Iris pigment epithelial cell (primary cell): Measurements from ENCODE around the gene KCNJ9.
"Not testable (repeated sequence)": the region's sequence is repeated elsewhere in the genome, so short reads cannot be mapped to it uniquely, and the experiment has no call there.

Experiments used
- DNase-seq: peaks from one replicate; pipeline ENCODE4 v3.0.0-alpha.2; 2011; ENCODE audit warnings: low read depth

The KCNJ9 gene

DNA sequence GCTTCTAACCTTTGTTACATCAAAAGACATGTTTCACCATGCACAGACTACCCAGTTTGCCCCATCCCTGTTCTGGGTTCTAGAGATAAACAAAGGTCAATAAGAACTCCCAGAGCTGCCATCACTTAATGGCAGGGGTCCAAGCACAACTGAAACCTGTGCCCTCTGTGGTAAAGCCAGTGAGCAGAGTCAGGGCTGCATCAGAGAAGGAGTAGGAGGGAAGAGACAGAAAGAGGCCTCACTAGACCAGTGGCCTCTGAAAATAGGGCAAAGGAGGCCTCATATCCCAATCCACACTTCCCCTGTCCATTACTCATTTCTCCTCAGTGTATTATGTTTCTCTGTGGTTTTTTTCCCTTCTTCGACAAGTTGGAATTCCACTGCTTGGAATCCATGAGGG, 44.4 kb downstream of the KCNJ9 start:
- DNase-seq: peak; percentile 17

GRCh38 chr1:160126342-160126741, 45.0 kb downstream of the KCNJ9 start:
- not testable (repeated sequence) for DNase-seq

GRCh38 chr1:160127381-160127780, 46.0 kb downstream of the KCNJ9 start:
- no peak for DNase-seq

GRCh38 chr1:160127865-160128523, 46.7 kb downstream of the KCNJ9 start:
- peak; percentile 48 for DNase-seq

DNA sequence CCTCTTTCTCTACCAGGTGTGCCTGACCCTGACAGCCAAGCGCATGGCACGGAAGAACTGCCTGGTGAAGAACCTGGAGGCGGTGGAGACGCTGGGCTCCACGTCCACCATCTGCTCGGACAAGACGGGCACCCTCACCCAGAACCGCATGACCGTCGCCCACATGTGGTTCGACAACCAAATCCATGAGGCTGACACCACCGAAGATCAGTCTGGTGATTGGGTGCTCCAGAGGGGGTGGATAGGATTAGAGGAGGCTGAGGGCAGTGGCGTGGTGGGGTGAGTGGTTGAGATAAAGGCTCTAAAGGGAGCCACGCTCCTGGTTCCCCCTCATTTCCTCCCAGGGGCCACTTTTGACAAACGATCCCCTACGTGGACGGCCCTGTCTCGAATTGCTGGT, 47.3 kb downstream of the KCNJ9 start:
- no peak for DNase-seq

GRCh38 chr1:160129046-160129445, 47.7 kb downstream of the KCNJ9 start:
- DNase-seq: peak; percentile 15

GRCh38 chr1:160129558-160129957, 48.2 kb downstream of the KCNJ9 start:
- no peak for DNase-seq

- DNase-seq: no peak
These were observed 48.6 kb downstream of the KCNJ9 start for GRCh38 chr1:160129966-160130365.

DNA sequence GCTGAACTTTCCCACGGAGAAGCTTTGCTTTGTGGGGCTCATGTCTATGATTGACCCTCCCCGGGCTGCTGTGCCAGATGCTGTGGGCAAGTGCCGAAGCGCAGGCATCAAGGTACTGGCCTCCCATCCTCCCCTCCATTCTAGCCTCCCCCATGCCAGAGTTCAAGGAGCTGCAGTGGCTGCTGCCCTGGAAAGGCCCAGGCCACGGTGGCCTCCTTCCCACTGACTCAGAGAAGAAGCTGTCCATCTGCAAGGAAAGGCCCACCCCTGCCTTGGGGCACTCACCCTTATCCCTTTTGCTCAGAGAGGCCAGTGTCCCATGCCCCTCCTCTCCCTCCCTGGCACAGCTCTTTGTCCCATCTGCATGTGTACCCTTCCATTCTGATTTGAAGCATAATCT, 49.1 kb downstream of the KCNJ9 start:
- no peak for DNase-seq

DNA sequence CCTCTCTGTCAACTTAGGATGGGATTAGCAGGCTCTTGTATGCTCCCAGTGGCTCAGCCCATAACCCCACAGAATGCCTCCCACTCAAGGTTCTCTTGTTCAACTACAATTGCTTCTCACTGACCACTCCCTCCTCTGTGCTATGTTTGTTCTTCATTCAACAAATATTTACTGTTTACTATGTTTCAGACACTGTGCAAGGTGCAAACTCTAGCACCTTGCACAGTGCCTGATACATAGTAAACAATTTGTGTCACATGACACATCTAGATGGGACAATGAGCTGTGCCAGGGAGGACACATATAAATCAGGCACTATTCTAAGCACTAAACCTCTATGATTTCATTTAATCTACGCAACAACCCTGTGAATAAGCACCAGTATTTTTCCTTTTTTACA, 49.6 kb downstream of the KCNJ9 start:
- DNase-seq: no peak

DNA sequence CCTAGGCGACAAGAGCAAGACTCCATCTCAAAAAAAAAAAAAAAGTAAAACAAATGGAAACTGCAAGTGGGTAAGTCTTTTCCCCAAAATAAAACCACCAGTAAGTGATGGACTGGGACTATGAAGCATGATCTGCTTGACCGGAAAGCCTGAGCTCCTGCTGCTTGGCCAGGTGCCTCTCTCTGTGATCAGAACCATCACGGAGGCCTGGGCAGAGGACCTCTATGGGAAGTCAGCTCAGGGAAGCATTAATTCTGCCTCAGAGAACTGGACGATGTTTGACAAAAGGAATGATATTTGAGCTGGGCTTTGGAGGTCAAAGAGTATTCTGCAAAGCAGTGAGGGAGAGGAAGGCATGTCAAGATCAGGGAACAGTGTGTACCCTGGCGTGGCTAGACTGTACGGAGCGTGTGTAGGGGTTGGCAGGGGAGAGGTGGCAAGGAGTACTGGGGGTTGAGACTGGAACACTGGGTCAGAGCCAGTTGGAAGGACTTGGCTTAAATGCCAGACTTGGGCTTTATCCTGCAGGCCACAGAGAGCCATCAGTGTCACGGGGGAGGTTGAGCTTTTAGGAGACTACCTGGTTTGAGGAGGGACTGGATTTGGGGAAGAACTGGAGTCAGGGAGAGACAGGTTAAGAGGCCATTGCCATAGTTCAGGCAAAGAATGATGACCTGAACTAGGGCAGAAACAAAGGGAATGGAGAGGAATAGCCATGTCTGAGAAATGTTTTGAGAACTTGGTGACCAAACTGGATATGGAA, 50.6 kb downstream of the KCNJ9 start:
- no peak for DNase-seq

DNA sequence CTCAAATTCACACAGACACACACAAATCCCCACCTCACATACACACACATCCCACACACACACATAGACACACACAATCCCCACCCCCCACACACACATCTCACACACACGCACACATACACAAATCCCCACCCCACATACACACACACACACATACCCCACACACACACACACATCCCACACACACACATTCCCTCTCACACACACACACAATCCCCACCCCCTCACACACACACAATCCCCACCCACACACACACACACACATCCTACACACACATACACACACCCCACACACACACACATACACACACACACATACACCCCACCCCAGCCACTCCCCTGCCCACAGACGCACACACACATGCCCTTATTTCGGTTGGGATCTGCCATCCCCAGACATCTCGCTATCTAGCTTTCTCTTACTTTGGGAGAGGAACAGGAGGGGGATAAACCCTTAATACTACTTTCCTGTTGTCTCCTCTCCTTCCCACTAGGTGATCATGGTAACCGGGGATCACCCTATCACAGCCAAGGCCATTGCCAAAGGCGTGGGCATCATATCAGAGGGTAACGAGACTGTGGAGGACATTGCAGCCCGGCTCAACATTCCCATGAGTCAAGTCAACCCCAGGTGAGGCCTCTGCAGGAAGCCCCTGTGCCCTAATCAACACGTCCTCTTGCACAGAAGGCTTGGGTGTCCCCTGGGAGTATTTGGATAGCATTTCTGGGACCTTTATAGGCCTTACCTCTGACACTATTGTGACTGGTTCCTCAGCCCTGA, 52.8 kb downstream of the KCNJ9 start:
- DNase-seq: no peak

GRCh38 chr1:160134791-160135572, 53.6 kb downstream of the KCNJ9 start:
- no peak for DNase-seq

DNA sequence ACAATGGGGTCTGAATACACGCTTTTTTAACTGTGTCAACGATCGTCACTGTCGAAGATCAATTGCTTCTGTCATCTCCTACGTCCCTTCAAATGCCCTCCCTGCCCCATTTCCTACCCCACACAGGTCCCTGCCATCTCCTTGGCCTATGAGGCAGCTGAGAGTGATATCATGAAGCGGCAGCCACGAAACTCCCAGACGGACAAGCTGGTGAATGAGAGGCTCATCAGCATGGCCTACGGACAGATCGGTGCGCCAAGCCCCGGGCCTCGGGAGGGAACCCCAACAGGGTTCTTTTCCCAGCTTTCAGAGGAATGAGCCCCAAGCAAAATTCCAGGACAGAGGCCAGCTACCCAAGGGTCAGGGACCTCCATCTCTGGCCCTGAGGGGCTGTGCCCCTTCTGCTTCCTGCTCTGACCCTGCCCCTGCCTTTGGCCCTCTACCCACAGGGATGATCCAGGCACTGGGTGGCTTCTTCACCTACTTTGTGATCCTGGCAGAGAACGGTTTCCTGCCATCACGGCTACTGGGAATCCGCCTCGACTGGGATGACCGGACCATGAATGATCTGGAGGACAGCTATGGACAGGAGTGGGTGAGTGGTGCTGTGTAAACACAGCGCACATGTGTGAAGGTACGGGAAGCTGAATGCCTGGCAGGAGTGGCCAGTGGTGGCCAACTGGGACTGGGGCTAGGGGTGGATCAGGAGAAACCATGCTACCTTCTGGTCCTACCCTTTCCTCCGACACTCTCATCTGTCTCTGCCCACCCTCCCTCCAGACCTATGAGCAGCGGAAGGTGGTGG, 55.0 kb downstream of the KCNJ9 start:
- no peak for DNase-seq

DNA sequence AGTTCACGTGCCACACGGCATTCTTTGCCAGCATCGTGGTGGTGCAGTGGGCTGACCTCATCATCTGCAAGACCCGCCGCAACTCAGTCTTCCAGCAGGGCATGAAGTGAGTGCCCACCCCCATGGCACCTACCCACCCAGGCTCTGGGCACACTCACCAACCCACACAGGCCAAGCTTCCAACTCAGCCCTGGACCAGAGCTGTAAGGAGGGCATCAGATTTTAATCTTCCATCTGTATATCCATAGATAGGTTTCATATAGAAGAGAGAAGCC, 55.5 kb downstream of the KCNJ9 start:
- DNase-seq: no peak

- DNase-seq: no peak
These were observed 56.0 kb downstream of the KCNJ9 start for GRCh38 chr1:160137216-160137862.

DNA sequence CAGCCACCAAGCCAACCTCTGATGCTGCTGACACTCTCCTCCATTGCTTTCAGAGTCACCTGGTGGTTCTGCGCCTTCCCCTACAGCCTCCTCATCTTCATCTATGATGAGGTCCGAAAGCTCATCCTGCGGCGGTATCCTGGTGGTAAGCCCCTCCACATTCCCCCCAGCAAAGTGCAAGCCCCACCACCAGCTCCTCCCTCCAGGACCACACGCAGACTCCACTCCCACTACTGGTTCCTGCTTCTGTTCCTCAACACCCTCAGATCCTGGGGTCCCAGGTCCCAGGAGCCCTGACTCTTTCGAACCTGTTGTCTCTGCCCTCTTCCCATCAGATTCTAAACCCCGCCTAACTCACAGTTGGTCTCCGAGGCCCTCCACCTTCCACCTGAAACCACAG, 58.5 kb downstream of the KCNJ9 start:
- DNase-seq: no peak
